GM21360 (cell line): ENCODE results near the gene PLN.

Experiments
- ATAC-seq: cut with Tn5 transposase; IDR thresholded peaks from one replicate; pipeline ENCODE4 v1.9.1; 2021; ENCODE audit warnings: mild to moderate bottlenecking, moderate library complexity; ENCODE audit not compliant: unreplicated experiment

Gene PLN

GRCh38 chr6:118536478-118536877, 11.6 kb upstream of the PLN start:
- no peak for ATAC-seq

GRCh38 chr6:118537574-118537973, 10.5 kb upstream of the PLN start:
- ATAC-seq, result no peak

DNA sequence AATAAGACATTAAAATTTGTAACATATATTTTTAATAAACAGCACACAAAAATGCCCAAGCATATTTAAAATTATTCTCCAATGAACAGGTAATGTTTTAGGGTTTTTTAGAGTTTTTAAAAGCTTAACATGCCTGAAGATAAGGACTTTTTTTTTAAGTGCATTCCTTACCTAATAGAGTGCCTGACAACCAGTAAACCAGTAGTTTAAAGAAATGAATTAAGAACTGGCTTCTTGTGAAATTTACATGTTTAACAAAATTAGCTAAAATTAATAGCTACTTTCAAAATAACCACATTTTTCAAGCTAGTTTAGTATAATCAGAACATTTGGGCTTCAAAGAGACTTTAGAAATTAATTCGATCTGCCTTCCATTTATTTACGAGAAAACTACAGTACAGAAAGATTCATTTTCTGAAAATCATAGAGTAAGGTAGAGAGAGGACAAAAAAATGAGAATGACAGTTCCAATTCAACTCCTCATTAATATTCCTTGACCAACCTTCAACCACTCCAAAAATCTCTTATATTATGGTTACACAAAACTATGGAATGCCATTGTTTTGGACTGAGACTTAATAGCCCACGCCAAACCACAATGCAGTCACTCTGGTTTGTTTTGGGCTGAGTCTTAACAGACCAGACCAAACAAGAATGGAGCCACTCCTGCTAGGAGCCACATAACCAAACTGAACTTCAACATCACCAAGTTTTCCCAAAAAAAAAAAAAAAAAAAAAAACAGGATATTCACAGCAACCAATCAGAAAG, 5.7 kb upstream of the PLN start:
- ATAC-seq, result no peak

- ATAC-seq, result no peak
Observed at GRCh38 chr6:118544105-118544504, 4.0 kb upstream of the PLN start.

DNA sequence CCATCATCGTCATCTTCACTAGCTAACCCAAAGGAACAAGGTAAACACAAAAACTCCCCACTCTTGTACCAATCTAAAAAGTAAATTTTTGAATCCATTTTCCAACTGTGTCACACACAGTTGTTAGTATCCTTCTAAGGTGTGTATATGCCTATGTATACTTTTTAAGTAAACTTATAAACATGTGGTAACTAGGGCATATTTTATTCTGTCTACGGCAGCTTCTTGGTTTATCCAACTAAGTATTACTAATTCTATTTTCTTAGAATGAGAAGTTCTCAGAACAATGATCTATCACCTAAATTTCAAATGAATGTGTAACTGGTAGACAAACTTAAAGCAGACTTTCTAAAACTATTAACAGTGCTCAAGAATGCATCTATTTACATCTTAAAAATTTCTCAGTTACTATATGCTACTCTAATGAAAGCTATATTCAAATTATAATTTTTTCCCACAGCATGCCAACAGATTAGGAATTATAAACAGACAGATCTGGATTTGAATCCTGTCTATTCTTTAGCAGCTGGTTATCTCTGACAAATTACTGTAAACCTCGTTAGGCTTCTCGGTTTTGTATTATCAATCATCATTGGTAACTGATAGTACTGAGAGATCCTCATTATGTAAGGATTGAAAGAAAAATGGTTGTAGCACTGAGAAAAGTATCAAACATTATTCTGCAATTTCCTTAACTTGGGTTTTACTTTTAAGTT, 1.8 kb upstream of the PLN start:
- ATAC-seq, result no peak

- no peak for ATAC-seq
Observed at GRCh38 chr6:118546880-118547218, 1.2 kb upstream of the PLN start.

GRCh38 chr6:118548613-118549012, 517 bp downstream of the PLN start:
- ATAC-seq, result no peak

DNA sequence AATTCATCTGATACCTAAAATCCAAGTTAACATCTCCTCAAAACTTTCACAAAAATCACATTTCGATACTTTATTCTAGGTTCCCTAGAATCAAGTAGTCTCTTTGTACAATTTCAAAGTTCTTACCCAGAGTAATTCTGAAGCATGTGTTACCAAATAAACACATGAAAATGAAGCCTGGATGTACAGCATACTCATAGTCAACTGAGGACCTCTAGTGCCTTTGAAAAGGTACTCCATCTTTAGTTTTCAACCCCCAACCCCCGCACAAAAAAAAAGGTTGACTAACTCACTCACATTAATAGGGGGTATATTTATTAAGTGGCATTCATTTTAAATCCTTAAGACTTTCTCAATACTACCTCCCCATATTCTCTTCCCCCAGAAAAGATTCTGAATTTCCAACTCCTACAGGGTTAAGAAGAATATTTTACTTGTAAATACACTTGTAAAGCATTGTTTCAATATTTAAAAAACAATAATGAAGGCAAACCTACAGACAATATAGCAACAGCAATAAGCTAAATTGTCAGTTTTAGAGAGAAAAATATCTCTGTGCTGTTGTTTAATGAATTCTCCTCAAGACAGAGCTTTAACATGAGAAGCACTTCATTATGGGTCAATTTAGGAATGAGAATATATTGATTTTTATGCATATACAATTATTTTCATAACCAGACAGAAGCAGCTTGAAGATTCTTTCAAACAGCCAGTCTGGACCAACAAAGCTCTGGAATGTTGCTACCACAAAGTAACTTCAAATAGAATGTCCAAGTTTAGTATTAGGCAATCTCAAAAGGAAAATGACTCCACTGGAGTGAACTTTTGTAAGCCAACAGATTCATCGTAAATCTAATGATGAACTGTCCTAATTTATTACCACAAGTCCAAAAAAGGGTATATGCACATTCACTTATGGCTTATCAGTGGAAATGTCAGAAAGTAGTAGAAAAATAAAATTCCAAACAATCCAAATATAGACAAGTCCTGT, 3.3 kb downstream of the PLN start:
- peak; percentile 95 for ATAC-seq

DNA sequence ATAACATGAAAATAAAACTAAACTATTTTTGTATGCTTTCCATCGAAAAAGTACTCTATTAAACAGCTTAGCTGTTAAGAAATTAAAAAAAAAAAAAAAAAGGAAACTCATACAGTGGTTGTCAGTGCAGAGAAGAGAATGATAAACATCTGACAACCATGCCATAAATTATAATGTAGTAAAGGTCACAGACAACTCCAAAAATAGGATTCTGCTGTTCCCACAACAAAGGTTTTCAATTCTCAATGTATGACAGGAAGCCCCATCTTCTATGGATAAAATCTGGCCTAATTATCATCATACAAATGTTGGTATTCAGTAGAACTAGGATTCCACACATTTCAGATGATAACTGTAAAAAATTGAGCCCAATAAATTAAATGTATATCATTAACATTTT, 5.0 kb downstream of the PLN start:
- no peak for ATAC-seq

DNA sequence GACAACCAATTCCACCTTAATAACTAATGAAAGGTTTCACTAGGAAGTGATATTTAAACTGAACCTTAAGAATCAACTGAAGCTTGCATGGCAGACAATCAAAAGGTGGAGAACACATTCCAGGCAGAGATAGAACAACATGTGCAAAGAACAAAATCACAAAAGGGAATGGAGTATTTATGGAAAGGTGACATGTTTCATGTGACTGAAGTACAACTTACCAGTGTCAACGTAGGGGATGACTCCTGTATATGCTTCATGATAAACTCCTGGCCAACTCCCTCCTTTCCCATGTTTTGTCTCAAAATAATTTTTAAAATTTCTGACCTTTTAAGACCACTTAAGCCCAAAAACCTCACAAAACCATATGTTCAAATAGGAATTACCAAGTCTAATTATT, 6.6 kb downstream of the PLN start:
- ATAC-seq, result no peak

GRCh38 chr6:118558464-118559217, 10.5 kb downstream of the PLN start:
- ATAC-seq, result no peak

- no peak for ATAC-seq
Observed at GRCh38 chr6:118559659-118560058, 11.6 kb downstream of the PLN start.

DNA sequence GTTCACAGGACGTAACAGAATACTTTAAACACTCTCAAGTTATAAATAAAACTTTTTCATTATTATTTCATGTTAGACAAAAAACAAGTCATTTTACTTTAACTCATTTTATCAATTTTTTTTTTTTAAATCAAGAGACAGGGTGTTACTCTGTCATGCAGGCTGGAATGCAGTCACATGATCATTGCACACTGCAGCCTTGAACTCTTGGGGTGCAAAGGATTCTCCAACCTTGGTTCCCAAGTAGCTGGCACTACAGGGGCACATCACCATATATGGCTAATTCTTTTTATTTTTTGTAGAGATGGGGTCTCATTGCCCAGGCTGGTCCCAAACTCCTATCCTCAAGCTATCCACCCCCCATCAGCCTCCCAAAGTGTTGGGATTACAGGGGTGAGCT, 14.2 kb downstream of the PLN start:
- no peak for ATAC-seq

DNA sequence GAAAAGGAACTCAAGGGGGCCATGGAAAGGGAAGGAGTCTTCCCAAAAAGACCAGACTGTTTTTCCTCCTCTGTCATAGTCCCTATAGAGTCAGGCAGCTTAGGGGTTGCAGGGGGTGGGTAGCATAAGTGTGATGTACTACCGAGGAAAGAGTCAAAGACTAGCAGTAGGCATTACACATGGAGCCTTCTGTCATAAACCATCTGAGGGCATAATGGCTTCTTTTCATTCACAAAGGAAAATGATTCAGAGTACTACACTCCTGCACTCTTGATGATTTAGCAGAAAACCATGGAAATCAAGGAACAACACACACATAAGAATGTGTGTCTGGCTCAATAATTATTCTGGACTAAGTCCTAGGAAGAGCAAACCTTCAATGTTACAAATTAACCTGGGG, 14.9 kb downstream of the PLN start:
- ATAC-seq, result no peak

- ATAC-seq, result peak; percentile 97
Observed at GRCh38 chr6:118565311-118565960, 17.3 kb downstream of the PLN start.

DNA sequence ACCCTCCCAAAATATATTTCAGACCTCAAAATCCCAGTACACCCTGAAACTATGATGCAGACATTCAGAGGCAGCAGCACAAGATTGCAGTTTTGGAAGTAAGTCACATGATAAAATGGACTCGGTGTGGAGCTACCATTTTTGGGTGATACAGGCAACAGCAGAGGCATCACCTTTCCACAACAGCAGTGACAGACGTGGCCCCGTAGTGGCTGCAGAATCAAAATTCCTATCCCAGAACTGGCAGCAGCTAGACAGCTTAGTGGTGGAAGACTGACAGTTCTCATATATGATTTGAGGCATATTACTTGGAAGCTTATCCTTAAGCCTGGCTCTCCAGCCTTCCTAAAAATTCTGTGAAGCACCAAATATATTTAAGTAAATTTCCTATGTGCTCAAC, 19.9 kb downstream of the PLN start:
- no peak for ATAC-seq

DNA sequence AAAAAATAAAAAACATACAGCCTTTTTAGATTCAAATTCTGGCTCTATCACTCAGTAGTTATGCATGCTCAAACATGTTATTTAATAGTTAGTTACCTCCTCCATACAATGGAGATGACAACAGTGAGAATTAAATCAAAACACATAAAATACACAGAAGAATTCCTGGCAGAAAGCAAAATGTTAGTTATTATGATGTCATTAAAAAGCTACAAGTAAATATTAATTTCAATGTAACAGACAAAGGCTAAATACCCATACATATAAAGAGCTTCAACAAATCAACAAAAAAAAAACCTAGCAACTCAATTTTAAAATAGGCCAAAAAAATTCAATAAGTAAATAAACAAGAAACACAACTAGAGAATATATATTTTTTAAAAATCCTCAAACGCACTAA, 21.4 kb downstream of the PLN start:
- no peak for ATAC-seq

DNA sequence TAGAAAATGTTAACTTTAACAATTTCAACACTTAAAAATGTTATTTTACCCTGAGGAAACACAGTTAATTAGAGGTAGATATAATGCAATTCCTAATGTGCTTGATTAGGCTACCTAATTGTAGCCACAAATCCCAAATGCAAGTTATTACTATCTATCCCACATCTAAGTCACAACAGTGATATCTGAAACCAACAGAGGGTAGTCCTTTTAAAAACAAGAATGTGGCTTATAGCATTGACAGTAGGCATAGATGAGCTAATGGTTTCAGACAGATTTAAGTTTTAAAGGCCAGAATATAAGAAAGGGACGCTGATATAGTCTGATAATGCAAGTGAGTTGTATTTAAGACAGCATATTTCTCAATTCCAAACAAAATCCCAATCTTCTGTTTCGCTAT, 23.0 kb downstream of the PLN start:
- ATAC-seq, result no peak

GRCh38 chr6:118574051-118574865, 26.2 kb downstream of the PLN start:
- no peak for ATAC-seq
